Measurements from ENCODE around the gene RNF213. TPM values are rescaled to one million over a fixed set of nuclear protein-coding genes. Genes with fewer than 3 reads are reported as not detected.

The RNF213 gene
- total RNA-seq, 1 experiment from 2014 or later, result 179 TPM

DNA sequence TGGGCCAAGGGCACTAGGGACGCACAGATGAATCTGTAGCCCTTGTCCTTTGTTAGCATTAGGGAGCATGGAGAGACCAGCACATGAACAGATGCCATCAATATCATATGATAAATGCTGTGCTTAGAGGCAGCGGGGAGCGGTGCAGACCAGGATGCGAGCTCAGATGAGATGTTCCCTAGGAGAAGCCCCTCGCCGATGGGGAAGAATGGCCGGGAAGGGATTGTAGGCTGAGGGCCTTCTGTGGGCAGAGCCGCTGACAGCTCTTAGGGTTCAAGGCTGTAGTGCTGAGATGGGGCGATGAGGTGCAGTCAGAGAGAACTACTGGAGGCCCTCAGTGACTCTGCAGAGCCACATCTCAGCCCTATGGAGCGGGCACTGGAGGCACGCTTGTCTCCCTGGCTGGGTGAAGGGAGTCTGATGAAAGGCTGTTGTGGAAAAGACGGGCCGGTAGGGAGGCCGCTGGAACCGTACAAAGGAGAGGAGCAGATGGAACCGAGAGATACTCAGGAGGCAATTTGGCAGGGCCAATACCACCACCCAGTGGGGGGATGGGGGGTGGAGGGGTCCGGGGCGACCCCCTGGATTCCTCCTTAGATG is 88.0 kb downstream of the RNF213 start:
- TF ChIP-seq, protein P1, sequence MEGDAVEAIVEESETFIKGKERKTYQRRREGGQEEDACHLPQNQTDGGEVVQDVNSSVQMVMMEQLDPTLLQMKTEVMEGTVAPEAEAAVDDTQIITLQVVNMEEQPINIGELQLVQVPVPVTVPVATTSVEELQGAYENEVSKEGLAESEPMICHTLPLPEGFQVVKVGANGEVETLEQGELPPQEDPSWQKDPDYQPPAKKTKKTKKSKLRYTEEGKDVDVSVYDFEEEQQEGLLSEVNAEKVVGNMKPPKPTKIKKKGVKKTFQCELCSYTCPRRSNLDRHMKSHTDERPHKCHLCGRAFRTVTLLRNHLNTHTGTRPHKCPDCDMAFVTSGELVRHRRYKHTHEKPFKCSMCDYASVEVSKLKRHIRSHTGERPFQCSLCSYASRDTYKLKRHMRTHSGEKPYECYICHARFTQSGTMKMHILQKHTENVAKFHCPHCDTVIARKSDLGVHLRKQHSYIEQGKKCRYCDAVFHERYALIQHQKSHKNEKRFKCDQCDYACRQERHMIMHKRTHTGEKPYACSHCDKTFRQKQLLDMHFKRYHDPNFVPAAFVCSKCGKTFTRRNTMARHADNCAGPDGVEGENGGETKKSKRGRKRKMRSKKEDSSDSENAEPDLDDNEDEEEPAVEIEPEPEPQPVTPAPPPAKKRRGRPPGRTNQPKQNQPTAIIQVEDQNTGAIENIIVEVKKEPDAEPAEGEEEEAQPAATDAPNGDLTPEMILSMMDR (conservative IDR thresholded peaks at IDR 0.05), result no peak
- TF ChIP-seq EZH2 (IDR thresholded peaks at IDR 0.05; ENCODE audit: low read depth), result no peak
- Histone ChIP-seq H4K20me1 (ENCODE audit: insufficient read depth) (no peaks in the 10 kb centered on the region), H3F3A (ENCODE audit: insufficient read depth, low read depth) (no peaks in the 10 kb centered on the region), H3K9me2 (ENCODE audit: insufficient read depth) (no peaks in the 10 kb centered on the region), H3K27me3 (ENCODE audit: insufficient read depth, low read depth) (no peaks in the 10 kb centered on the region), H3K9me3 (ENCODE audit: insufficient read depth, low read depth) (no peaks in the 10 kb centered on the region), H3K4me3 (no peak overlapping the region), H3K4me2 (no peak overlapping the region), H3K27ac (no peak overlapping the region), H3K79me2 (ENCODE audit: low read depth) (no peaks in the 10 kb centered on the region), H3K36me3 (ENCODE audit: low read depth) (no peaks in the 10 kb centered on the region; the same call in 1 of the 2 replicates), H2AFZ (no peak overlapping the region), H3K4me1 (replicated peaks; ENCODE audit: insufficient read depth) (no peaks in the 10 kb centered on the region)
- BruUV-seq (replicated peaks), result no TSS peak
- CTCF ChIA-PET, result no interaction called here
- no peak for DNase-seq
- intact Hi-C loops (cut with micrococcal nuclease; ENCODE audit: unreplicated experiment), result no loop called here
- POLR2A ChIA-PET (ENCODE audit: unreplicated experiment), result no interaction called here

DNA sequence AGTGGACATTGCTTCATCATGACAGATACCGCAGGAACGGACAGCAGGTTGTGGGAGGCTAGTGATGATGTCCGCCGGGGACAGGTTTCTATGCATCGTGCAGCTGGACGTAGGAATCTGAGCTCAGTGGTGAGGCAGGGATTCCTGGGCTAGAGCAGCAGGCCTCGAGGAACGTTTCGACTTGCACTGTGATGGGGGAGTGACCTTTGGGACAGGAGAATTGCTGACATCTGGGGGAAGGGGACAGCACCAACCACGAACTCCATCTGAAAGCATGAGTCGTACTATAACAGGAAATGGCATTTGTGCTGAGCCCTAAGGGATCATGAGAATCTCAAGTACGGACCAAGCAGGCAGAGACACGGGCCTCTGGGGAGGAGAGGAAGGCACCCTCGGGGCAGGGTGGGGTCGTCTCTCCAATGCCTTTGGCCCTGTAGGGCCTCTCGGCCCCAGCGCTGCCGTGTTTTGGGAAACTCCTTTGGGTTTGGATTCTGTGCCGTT is 88.5 kb downstream of the RNF213 start:
- Histone ChIP-seq H3K27ac (no peak overlapping the region), H3K4me3 (no peak overlapping the region), H3K36me3 (ENCODE audit: low read depth) (no peaks in the 10 kb centered on the region; the same call in 1 of the 2 replicates), H3F3A (ENCODE audit: insufficient read depth, low read depth) (no peaks in the 10 kb centered on the region), H3K9me2 (ENCODE audit: insufficient read depth) (no peaks in the 10 kb centered on the region), H3K9me3 (ENCODE audit: insufficient read depth, low read depth) (no peaks in the 10 kb centered on the region), H3K4me1 (replicated peaks; ENCODE audit: insufficient read depth) (no peaks in the 10 kb centered on the region), H3K79me2 (ENCODE audit: low read depth) (no peaks in the 10 kb centered on the region), H2AFZ (no peak overlapping the region), H3K4me2 (no peak overlapping the region), H3K27me3 (ENCODE audit: insufficient read depth, low read depth) (no peaks in the 10 kb centered on the region), H4K20me1 (ENCODE audit: insufficient read depth) (no peaks in the 10 kb centered on the region)
- intact Hi-C loops (cut with micrococcal nuclease; ENCODE audit: unreplicated experiment), result no loop called here
- ChIA-PET CTCF (no interaction called here), POLR2A (ENCODE audit: unreplicated experiment) (no interaction called here)
- BruUV-seq (replicated peaks), result no TSS peak
- no peak for DNase-seq
- TF ChIP-seq, protein P1 (conservative IDR thresholded peaks at IDR 0.05), result no peak
- no peak for TF ChIP-seq EZH2 (IDR thresholded peaks at IDR 0.05; ENCODE audit: low read depth)

DNA sequence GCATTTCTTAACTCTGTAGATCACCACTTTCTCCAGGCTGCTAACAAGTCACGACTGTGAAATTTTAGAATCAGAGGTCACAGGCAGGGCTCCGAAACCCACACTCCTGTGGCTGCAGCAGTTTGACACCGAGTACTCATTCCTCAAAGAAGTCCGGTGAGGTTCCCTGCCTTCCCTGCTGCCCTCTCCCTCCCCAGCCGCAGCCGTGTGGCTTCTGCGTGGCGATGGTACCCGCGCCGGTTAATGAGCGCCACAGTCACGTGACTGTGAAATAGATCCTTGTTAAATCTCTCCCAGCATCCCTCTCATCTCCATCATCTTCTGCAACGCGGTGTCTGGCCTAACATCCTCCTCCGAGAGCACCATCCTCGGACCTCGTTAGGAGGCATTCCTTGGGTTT is 89.1 kb downstream of the RNF213 start:
- Histone ChIP-seq H3F3A (ENCODE audit: insufficient read depth, low read depth) (no peaks in the 10 kb centered on the region), H2AFZ (no peak overlapping the region), H3K9me3 (ENCODE audit: insufficient read depth, low read depth) (no peaks in the 10 kb centered on the region), H3K4me3 (no peak overlapping the region), H4K20me1 (ENCODE audit: insufficient read depth) (no peaks in the 10 kb centered on the region), H3K9me2 (ENCODE audit: insufficient read depth) (no peaks in the 10 kb centered on the region), H3K79me2 (ENCODE audit: low read depth) (no peaks in the 10 kb centered on the region), H3K27me3 (ENCODE audit: insufficient read depth, low read depth) (no peaks in the 10 kb centered on the region), H3K4me1 (replicated peaks; ENCODE audit: insufficient read depth) (no peaks in the 10 kb centered on the region), H3K36me3 (ENCODE audit: low read depth) (no peaks in the 10 kb centered on the region; the same call in 1 of the 2 replicates), H3K4me2 (no peak overlapping the region), H3K27ac (no peak overlapping the region)
- intact Hi-C loops (cut with micrococcal nuclease; ENCODE audit: unreplicated experiment), result no loop called here
- ChIA-PET POLR2A (ENCODE audit: unreplicated experiment) (interaction anchor here (0.6 kb wide), 1 partner anchor 51 kb away, joined by 3 read pairs; no protein-coding TSS in a partner anchor), CTCF (no interaction called here)
- TF ChIP-seq, protein P1 (conservative IDR thresholded peaks at IDR 0.05), result no peak
- TF ChIP-seq EZH2 (IDR thresholded peaks at IDR 0.05; ENCODE audit: low read depth), result no peak
- BruUV-seq (replicated peaks), result no TSS peak
- no peak for DNase-seq

All from PC-9 (cell line).